ENCODE data around the gene SRBD1.

DNA sequence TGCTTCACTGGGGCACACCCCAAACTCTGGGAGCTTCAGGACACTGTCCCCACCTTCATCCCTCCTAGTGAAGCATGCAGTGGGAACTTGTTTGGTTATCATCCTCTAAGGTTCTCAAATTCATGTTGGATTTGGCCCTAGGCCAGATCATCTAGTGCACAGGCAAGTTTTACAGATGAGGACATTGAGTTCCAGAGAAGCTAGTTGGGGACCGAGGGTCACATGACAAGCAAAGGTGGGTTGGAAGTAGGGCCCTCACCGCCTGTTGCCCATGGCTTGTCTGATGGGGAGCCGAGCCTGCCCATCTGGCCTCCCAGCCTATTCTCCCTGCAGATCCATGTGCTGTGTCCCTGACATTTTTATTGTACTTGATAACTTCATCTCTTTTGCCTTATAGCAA, 43.2 kb upstream of the SRBD1 start:
- no peak for TF ChIP-seq EZH2 (IDR thresholded peaks at IDR 0.05; ENCODE audit: borderline replicate concordance, low read depth, low read length, severe bottlenecking)
- TF ChIP-seq, protein P1, sequence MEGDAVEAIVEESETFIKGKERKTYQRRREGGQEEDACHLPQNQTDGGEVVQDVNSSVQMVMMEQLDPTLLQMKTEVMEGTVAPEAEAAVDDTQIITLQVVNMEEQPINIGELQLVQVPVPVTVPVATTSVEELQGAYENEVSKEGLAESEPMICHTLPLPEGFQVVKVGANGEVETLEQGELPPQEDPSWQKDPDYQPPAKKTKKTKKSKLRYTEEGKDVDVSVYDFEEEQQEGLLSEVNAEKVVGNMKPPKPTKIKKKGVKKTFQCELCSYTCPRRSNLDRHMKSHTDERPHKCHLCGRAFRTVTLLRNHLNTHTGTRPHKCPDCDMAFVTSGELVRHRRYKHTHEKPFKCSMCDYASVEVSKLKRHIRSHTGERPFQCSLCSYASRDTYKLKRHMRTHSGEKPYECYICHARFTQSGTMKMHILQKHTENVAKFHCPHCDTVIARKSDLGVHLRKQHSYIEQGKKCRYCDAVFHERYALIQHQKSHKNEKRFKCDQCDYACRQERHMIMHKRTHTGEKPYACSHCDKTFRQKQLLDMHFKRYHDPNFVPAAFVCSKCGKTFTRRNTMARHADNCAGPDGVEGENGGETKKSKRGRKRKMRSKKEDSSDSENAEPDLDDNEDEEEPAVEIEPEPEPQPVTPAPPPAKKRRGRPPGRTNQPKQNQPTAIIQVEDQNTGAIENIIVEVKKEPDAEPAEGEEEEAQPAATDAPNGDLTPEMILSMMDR (IDR thresholded peaks at IDR 0.05; ENCODE audit: borderline replicate concordance, extremely low read depth, low read length, poor library complexity, severe bottlenecking): no peak
